IMR-90 (cell line): Measurements from ENCODE around the gene PAM16.

Source experiments
- BHLHE40 ChIP-seq: fragments of 150-350 bp; IDR thresholded peaks from 2 replicates; pipeline ENCODE4 v1.6.1; 2016; ENCODE audit warnings: mild to moderate bottlenecking, low read depth, low read length
- CEBPB ChIP-seq: IDR thresholded peaks from 2 replicates; pipeline ENCODE4 v1.6.1; 2012; ENCODE audit warnings: low read depth, low read length, improper control_type of control experiment
- FOS ChIP-seq: fragments of 150-350 bp; IDR thresholded peaks from 2 replicates; pipeline ENCODE4 v1.6.1; 2016; ENCODE audit warnings: low read depth, low read length
- MAFK ChIP-seq: IDR thresholded peaks from 2 replicates; pipeline ENCODE4 v1.6.1; 2012; ENCODE audit warnings: low read depth, low read length, improper control_type of control experiment
- MAZ ChIP-seq: IDR thresholded peaks from 2 replicates; pipeline ENCODE4 v1.6.1; 2012; ENCODE audit warnings: low read depth, mild to moderate bottlenecking, low read length, improper control_type of control experiment, moderate library complexity, borderline replicate concordance
- MXI1 ChIP-seq: IDR thresholded peaks from 2 replicates; pipeline ENCODE4 v1.6.1; 2012; ENCODE audit warnings: low read depth, mild to moderate bottlenecking, low read length, moderate library complexity, borderline replicate concordance
- NFE2L2 ChIP-seq: fragments of 150-350 bp; IDR thresholded peaks from 2 replicates; pipeline ENCODE4 v1.6.1; 2016; ENCODE audit warnings: low read depth, mild to moderate bottlenecking, low read length
- POLR2A ChIP-seq: IDR thresholded peaks from 2 replicates; pipeline ENCODE4 v1.6.1; 2012; ENCODE audit warnings: mild to moderate bottlenecking, low read depth, low read length
- RAD21 ChIP-seq: IDR thresholded peaks from 2 replicates; pipeline ENCODE4 v1.6.1; 2012; ENCODE audit warnings: low read length, improper control_type of control experiment
- SMC3 ChIP-seq: fragments of 150-350 bp; IDR thresholded peaks from 2 replicates; pipeline ENCODE4 v1.6.1; 2016; ENCODE audit warnings: low read depth, mild to moderate bottlenecking, antibody characterized with exemption, low read length, moderate library complexity
- TF ChIP-seq, protein P1 (sequence below): conservative IDR thresholded peaks from 2 replicates; pipeline ENCODE4 v1.5.1; 2012; ENCODE audit warnings: mild to moderate bottlenecking, low read depth, low read length, improper control_type of control experiment
- TF ChIP-seq, protein P2 (sequence below): fragments of 150-350 bp; IDR thresholded peaks from 2 replicates; pipeline ENCODE4 v1.6.1; 2017; ENCODE audit warnings: mild to moderate bottlenecking, antibody characterized with exemption, low read length, low read depth
- TF ChIP-seq, protein P3 (sequence below): fragments of 150-350 bp; IDR thresholded peaks from 2 replicates; pipeline ENCODE4 v1.6.1; 2016; ENCODE audit warnings: low read depth, mild to moderate bottlenecking, low read length, moderate library complexity, borderline replicate concordance

DNA sequence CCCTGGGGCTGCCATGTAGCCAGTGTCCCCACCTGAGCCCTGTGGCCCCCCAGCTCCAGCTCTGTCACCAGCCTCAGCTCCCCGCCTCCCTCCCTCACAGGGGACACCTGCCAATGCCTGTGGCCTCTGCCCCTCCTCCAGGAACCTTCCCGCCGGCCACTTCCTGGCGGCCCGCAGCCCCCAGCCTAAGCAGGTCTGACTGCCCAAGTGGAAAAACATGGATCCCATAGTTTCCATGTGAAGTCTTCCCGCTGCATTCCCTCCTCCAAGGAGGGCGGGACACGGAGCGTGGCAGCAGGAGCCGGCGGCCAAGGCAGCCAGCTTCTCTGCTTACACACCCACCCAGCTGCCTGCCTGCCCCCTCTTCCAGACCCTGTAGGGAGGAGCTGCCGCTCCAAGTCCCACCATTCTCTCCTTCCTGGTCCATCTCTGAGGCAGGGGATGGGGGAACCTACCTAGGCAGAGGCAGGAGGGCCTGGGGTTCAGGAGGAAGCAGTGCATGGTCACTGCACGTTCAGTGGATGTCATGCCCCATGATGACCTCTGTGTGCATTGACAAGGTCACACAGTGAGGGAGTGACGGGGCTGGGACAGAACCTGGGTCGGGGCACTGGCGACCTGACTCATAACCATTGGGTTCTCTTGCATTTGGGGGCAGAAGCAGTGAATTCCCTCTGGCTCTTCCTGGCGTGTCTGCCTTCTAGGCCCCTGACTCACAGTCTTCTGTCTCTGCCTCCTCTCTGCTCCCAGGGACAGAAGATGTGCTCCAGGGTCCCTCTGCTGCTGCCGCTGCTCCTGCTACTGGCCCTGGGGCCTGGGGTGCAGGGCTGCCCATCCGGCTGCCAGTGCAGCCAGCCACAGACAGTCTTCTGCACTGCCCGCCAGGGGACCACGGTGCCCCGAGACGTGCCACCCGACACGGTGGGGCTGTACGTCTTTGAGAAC is 29.3 kb upstream of the PAM16 start:
- TF ChIP-seq, protein P1, sequence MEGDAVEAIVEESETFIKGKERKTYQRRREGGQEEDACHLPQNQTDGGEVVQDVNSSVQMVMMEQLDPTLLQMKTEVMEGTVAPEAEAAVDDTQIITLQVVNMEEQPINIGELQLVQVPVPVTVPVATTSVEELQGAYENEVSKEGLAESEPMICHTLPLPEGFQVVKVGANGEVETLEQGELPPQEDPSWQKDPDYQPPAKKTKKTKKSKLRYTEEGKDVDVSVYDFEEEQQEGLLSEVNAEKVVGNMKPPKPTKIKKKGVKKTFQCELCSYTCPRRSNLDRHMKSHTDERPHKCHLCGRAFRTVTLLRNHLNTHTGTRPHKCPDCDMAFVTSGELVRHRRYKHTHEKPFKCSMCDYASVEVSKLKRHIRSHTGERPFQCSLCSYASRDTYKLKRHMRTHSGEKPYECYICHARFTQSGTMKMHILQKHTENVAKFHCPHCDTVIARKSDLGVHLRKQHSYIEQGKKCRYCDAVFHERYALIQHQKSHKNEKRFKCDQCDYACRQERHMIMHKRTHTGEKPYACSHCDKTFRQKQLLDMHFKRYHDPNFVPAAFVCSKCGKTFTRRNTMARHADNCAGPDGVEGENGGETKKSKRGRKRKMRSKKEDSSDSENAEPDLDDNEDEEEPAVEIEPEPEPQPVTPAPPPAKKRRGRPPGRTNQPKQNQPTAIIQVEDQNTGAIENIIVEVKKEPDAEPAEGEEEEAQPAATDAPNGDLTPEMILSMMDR: no peak
- TF ChIP-seq MXI1: no peak
- no peak for TF ChIP-seq POLR2A
- no peak for TF ChIP-seq FOS
- TF ChIP-seq BHLHE40: no peak
- TF ChIP-seq RAD21: no peak
- TF ChIP-seq SMC3: no peak
- TF ChIP-seq NFE2L2: no peak
- TF ChIP-seq, protein P2, sequence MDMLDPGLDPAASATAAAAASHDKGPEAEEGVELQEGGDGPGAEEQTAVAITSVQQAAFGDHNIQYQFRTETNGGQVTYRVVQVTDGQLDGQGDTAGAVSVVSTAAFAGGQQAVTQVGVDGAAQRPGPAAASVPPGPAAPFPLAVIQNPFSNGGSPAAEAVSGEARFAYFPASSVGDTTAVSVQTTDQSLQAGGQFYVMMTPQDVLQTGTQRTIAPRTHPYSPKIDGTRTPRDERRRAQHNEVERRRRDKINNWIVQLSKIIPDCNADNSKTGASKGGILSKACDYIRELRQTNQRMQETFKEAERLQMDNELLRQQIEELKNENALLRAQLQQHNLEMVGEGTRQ: no peak
- no peak for TF ChIP-seq MAFK
- no peak for TF ChIP-seq CEBPB
- TF ChIP-seq, protein P3, sequence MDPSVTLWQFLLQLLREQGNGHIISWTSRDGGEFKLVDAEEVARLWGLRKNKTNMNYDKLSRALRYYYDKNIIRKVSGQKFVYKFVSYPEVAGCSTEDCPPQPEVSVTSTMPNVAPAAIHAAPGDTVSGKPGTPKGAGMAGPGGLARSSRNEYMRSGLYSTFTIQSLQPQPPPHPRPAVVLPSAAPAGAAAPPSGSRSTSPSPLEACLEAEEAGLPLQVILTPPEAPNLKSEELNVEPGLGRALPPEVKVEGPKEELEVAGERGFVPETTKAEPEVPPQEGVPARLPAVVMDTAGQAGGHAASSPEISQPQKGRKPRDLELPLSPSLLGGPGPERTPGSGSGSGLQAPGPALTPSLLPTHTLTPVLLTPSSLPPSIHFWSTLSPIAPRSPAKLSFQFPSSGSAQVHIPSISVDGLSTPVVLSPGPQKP: no peak
- no peak for TF ChIP-seq MAZ
